Esophagus muscularis mucosa (tissue), 3 donors: ENCODE data around the gene FAM83B.

ENCODE experiments used
- CTCF ChIP-seq, 3 experiments: fragments of 200-600 bp in 2 of 3; fragments of 450-650 bp in 1 of 3; sonication (generic) in 2 of 3; IDR thresholded peaks; one replicate each; pipeline ENCODE4 v1.5.1; 2017 to 2019; ENCODE audit warnings: antibody characterized with exemption in 3 of 3, mild to moderate bottlenecking in 2 of 3, moderate library complexity in 1 of 3
- POLR2A ChIP-seq: fragments of 450-650 bp; IDR thresholded peaks from one replicate; pipeline ENCODE4 v1.6.1; 2017; ENCODE audit warnings: antibody characterized with exemption, moderate library complexity, mild to moderate bottlenecking, low read depth

- TF ChIP-seq CTCF (IDR thresholded peaks at IDR 0.05) (no peak), POLR2A (no peak)
These were observed 54.1 kb downstream of the FAM83B start for GRCh38 chr6:54900666-54901065.
